MG63 (cell line): Measurements from ENCODE around the gene ABCC9. TPM values are rescaled to one million over a fixed set of nuclear protein-coding genes. Genes with fewer than 3 reads are reported as not detected.
A peak's percentile ranks its signal among the peaks of the same experiment; 100 is the strongest.
"Not testable (repeated sequence)": the region's sequence is repeated elsewhere in the genome, so short reads cannot be mapped to it uniquely, and the experiment has no call there.

ENCODE experiments used
- DNase-seq: peaks from one replicate; pipeline ENCODE4 v3.0.0-alpha.2; 2020
- H3K27me3 ChIP-seq: fragments of 250-450 bp; sonication (Bioruptor Pico); 2 replicates; pipeline ENCODE4 v1.5.1; 2020; ENCODE audit warnings: mild to moderate bottlenecking, moderate library complexity
- H3K36me3 ChIP-seq: fragments of 250-450 bp; sonication (Bioruptor Pico); 2 replicates; pipeline ENCODE4 v1.5.1; 2020; ENCODE audit warnings: mild to moderate bottlenecking, moderate library complexity
- H3K4me3 ChIP-seq: fragments of 250-450 bp; sonication (Bioruptor Pico); 2 replicates; pipeline ENCODE4 v1.5.1; 2020; ENCODE audit warnings: mild to moderate bottlenecking, moderate library complexity
- H3K9me3 ChIP-seq: fragments of 250-450 bp; sonication (Bioruptor Pico); 2 replicates; pipeline ENCODE4 v1.5.1; 2020; ENCODE audit warnings: mild to moderate bottlenecking, moderate library complexity
- total RNA-seq: library from RNA; depleted of rRNA; stranded (reverse); fragments of >200 nt; shearing (Covaris generic); gene quantifications from 2 replicates; pipeline ENCODE4 v1.2.3, GENCODE V29; 2014; ENCODE audit warnings: low replicate concordance

Gene ABCC9
- total RNA-seq, 1 experiment from 2014 or later: not detected

DNA sequence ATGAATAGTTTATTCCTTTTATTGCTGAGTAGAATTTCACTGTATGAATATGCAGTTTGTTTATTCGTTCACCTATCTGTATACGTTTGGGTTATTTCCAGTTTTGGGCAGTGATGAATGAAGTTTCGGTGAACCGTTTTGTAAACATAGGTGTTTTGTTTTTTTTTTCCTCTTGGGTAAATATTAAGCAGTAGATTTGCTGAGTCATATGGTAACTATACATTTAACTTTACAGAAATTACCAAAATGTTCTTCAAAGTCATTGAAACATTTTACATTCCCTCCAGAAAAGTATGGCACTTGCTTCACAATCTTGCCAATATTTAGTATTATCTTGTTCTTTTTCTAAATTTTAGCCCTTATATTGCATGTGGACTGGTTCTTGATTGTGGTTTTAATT is 3.8 kb upstream of the ABCC9 start:
- no peak for DNase-seq

DNA sequence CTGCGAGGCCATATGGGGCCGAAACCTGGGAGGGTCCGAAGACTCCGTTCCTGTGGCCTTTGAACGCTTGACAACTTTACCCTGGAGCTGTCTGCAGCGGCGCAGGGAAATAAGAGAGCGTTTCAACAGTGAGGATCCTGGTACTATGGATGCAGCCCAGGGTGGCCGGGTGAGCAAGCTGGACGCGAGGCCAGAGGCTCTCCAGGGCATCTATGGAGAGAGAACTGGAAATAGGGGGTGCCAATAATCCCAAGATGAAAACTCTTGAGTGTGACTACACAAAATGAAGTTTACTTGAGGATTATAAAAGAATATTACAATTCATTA is 1.1 kb upstream of the ABCC9 start:
- DNase-seq: no peak
- H3K4me3 ChIP-seq: no peak overlapping the region

More for the DNA sequence above, 3.8 kb upstream of the ABCC9 start:
- Histone ChIP-seq H3K9me3 (no peaks in the 10 kb centered on the region; the same call in 1 of the 2 replicates), H3K27me3 (peaks cover 20% of the 10 kb centered on the region), H3K4me3 (no peak overlapping the region), H3K36me3 (no peaks in the 10 kb centered on the region)

GRCh38 chr12:21941506-21942376 is 515 bp upstream of the ABCC9 start:
- Histone ChIP-seq H3K4me3 (peak overlapping the region; percentile 32; the same call in 1 of the 2 replicates), H3K36me3 (no peaks in the 10 kb centered on the region), H3K9me3 (no peaks in the 10 kb centered on the region), H3K27me3 (peaks cover 27% of the 10 kb centered on the region)
- DNase-seq: no peak

More for the DNA sequence above, 1.1 kb upstream of the ABCC9 start:
- H3K36me3 ChIP-seq: no peaks in the 10 kb centered on the region
- no peaks in the 10 kb centered on the region; the same call in 1 of the 2 replicates for H3K9me3 ChIP-seq
- peaks cover 27% of the 10 kb centered on the region for H3K27me3 ChIP-seq

GRCh38 chr12:21939435-21939834 is 1.8 kb downstream of the ABCC9 start:
- H3K36me3 ChIP-seq: no peaks in the 10 kb centered on the region
- H3K27me3 ChIP-seq: peaks cover 27% of the 10 kb centered on the region
- no peak for DNase-seq
- H3K4me3 ChIP-seq: no peak overlapping the region
- H3K9me3 ChIP-seq: no peaks in the 10 kb centered on the region

- H3K27me3 ChIP-seq: peaks cover 27% of the 10 kb centered on the region
- no peak for DNase-seq
- no peaks in the 10 kb centered on the region for H3K36me3 ChIP-seq
- H3K9me3 ChIP-seq: no peaks in the 10 kb centered on the region
- no peak overlapping the region for H3K4me3 ChIP-seq
These were observed 2.3 kb downstream of the ABCC9 start for GRCh38 chr12:21938879-21939278.

GRCh38 chr12:21934173-21934572 is 7.1 kb downstream of the ABCC9 start:
- H3K36me3 ChIP-seq: no peaks in the 10 kb centered on the region
- no peaks in the 10 kb centered on the region for H3K9me3 ChIP-seq
- DNase-seq: no peak
- no peak overlapping the region for H3K4me3 ChIP-seq
- peaks cover 4% of the 10 kb centered on the region; the same call in 1 of the 2 replicates for H3K27me3 ChIP-seq

- H3K36me3 ChIP-seq: no peaks in the 10 kb centered on the region
- DNase-seq: no peak
- no peak overlapping the region for H3K4me3 ChIP-seq
- peaks cover 3% of the 10 kb centered on the region; the same call in 1 of the 2 replicates for H3K27me3 ChIP-seq
- no peaks in the 10 kb centered on the region for H3K9me3 ChIP-seq
These were observed 7.6 kb downstream of the ABCC9 start for GRCh38 chr12:21933656-21934055.

- DNase-seq, H3K4me3 ChIP-seq, H3K36me3 ChIP-seq, H3K9me3 ChIP-seq, H3K27me3 ChIP-seq: not testable (repeated sequence)
These were observed 11.3 kb downstream of the ABCC9 start for GRCh38 chr12:21929972-21930371.

DNA sequence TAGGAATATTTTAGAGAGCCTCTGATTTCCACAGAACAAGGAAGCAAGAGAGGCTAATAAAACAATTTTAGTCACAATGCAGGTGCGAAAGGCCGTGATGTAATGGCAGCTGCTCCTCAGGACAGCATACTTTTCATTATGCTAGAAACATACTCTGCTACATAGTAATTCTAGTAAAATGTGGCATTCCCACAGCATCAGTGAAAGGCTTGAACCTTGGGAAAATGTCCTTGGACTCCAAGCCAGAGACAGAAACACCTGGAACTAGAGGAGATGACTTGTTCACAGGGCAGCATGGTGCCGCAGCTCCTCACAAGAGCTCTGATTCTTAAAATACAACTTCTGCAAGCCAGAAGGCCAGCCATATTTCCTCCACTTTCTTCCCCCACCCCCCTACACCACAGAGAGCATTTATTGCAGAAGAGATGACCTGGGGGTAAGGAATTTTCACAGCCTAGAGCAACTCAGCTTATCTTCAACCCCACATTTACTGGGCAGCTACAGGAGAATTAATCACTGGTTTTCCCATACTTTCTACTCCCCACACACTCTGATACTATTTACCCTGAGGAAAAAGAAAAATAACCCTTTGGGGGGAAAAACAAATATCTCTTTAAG is 15.8 kb downstream of the ABCC9 start:
- DNase-seq: no peak
- Histone ChIP-seq H3K9me3 (no peaks in the 10 kb centered on the region), H3K4me3 (no peak overlapping the region), H3K27me3 (no peaks in the 10 kb centered on the region), H3K36me3 (no peaks in the 10 kb centered on the region)

GRCh38 chr12:21921436-21921835 is 19.8 kb downstream of the ABCC9 start:
- H3K27me3 ChIP-seq: no peaks in the 10 kb centered on the region
- no peak for DNase-seq

GRCh38 chr12:21918456-21918855 is 22.8 kb downstream of the ABCC9 start:
- Histone ChIP-seq H3K9me3 (no peaks in the 10 kb centered on the region), H3K27me3 (no peaks in the 10 kb centered on the region), H3K36me3 (no peaks in the 10 kb centered on the region), H3K4me3 (no peak overlapping the region)
- no peak for DNase-seq

More at GRCh38 chr12:21921436-21921835, 19.8 kb downstream of the ABCC9 start:
- Histone ChIP-seq H3K9me3 (no peaks in the 10 kb centered on the region), H3K4me3 (no peak overlapping the region), H3K36me3 (no peaks in the 10 kb centered on the region)

- no peaks in the 10 kb centered on the region for H3K9me3 ChIP-seq
- DNase-seq: no peak
- no peak overlapping the region for H3K4me3 ChIP-seq
- no peaks in the 10 kb centered on the region for H3K36me3 ChIP-seq
- H3K27me3 ChIP-seq: no peaks in the 10 kb centered on the region
These were observed 27.4 kb downstream of the ABCC9 start for GRCh38 chr12:21913823-21914222.

GRCh38 chr12:21912318-21912717 is 28.9 kb downstream of the ABCC9 start:
- Histone ChIP-seq H3K4me3 (no peak overlapping the region), H3K27me3 (no peaks in the 10 kb centered on the region), H3K9me3 (no peaks in the 10 kb centered on the region), H3K36me3 (no peaks in the 10 kb centered on the region)
- DNase-seq: no peak

GRCh38 chr12:21911832-21912231 is 29.4 kb downstream of the ABCC9 start:
- no peak for DNase-seq
- no peaks in the 10 kb centered on the region for H3K36me3 ChIP-seq

GRCh38 chr12:21910657-21911056 is 30.6 kb downstream of the ABCC9 start:
- no peaks in the 10 kb centered on the region for H3K27me3 ChIP-seq
- DNase-seq: no peak
- no peaks in the 10 kb centered on the region for H3K36me3 ChIP-seq
- H3K4me3 ChIP-seq: no peak overlapping the region
- no peaks in the 10 kb centered on the region for H3K9me3 ChIP-seq

More at GRCh38 chr12:21911832-21912231, 29.4 kb downstream of the ABCC9 start:
- no peaks in the 10 kb centered on the region for H3K9me3 ChIP-seq
- no peak overlapping the region for H3K4me3 ChIP-seq
- H3K27me3 ChIP-seq: no peaks in the 10 kb centered on the region

DNA sequence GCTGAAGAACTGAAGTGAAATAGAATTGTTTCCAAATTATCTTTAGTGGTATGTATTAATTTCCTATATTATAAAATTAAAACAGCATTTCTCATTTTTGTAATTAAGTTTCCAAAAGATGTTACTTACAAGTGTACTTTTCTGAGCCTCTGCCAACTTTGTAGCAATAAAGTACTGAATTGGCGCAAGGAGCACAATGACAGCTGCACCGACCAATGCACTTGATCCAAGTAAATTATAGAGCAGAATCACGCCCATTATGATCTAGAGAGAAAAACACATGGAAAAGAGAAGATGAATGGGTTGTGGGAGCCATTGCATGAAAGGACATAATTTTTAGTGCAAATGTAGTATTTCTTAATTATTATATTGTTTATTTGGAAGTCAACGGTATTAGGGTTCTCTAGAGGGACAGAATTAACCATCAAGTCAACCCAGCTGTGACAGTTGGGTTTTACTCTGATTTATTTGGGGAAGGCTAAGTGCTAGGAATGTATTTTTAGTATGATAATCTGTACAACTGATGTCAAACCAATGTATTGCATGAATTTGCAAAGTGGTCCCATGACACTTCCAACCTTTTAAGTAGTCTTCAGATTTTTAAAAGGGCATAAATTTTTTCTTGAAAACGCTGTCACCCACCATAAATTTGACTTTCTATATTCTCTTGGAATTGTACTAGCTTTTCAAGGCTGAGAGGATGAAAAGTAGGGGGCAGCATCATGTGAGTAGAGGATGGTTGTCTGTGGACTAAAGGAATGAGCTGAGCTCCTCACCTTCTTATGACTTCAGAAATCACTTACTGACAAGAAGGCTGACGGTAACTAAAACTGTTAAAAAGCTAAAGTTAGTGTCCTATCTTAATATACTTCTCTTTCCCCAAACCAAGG is 33.0 kb downstream of the ABCC9 start:
- DNase-seq: no peak
- H3K36me3 ChIP-seq: no peaks in the 10 kb centered on the region
- no peaks in the 10 kb centered on the region for H3K27me3 ChIP-seq
- no peaks in the 10 kb centered on the region for H3K9me3 ChIP-seq
- H3K4me3 ChIP-seq: no peak overlapping the region
